ENCODE results near the gene NCKAP5L.

NCKAP5L gene

DNA sequence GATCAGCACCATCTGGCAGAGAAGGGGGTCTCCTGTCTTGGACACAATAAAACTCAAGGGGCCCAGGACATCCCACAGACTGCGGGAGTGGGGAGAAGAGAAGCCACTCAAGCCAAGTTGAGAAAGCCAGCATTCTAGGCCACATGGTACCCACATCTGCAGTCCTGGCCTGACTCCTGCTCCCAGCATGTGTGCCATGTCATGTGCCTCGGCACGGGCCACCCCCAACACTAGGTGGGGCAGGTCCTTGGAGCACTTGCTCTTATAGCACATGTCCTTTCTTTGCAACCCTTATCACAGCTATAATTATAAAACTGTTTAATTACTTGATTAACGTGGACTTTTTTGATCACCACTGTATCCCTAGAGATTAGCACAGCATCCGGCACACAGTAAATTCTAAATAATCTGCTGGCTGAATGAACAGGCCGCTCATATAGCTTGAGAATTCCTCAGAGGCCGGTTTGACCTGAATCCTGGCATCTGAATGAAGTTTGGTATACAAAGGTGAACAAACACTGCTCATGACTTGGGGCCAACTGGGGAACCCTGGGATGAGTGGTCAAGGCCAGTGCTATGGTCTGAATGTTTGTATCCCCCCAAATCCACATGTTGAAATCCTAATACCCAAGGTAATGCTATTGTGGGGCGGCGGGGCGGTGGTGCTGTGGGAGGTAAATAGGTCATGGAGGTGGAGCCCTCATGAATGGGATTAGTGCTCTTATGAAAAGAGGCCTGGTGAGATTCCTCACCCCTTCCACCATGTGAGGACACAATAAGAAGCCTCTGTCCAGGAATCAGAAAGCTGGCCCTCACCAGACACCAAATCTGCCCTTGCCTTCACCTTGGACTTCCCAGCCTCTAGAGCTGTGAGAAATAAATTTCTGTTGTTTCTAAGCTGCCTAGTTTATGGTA lies 6.6 kb downstream of the NCKAP5L start:
- no peak for DNase-seq

DNA sequence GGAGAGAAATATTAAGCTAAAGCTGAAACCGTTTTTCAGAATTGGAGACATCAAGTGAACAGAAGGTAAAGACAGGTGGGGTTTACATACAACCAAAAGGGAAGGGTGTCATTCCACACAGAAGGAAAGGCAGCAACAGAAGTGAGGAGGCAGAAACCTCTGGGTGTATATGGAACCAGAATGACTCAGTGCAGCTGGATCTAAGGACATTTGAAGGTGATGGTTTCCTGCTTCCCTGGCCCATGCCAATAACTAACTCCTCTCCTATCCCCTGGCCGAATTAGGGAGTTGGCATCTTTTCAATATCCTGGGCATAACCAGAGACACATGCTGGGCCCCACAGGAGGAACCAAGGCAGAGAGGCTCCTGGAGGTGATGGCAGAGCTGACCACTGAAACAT lies 8.4 kb downstream of the NCKAP5L start:
- DNase-seq = no peak

DNA sequence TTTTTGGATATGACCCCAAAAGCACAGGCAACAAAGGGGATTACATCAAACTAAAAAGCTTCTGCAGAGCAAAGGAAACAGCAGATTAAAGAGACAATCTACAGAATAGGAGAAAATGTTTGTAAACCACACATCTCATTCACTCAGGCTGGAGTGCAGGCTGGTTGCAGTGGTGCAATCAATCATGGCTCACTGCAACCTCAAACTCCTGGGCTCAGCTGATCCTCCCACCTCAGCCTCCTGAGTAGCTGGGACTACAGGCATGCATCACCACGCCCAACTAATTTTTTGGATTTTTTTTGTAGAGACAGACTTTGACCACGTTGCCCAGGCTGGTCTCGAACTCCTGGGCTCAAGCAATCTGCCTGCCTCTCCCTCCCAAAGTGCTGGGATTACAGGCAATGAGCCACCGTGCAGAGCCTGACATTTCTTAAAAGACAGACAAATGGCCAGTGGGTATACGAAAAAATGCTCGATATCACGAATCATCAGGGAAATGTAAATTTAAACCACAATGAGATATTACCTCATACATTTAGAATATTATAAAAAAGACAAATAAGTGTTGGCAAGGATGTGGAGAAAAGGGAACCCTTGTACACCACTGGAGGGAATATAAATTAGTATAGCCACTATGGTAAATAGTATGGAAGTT lies 9.8 kb downstream of the NCKAP5L start:
- no peak for DNase-seq

GRCh38 chr12:49813131-49813530 lies 15.1 kb downstream of the NCKAP5L start:
- DNase-seq = no peak

GRCh38 chr12:49811961-49812401 lies 16.2 kb downstream of the NCKAP5L start:
- no peak for DNase-seq

DNA sequence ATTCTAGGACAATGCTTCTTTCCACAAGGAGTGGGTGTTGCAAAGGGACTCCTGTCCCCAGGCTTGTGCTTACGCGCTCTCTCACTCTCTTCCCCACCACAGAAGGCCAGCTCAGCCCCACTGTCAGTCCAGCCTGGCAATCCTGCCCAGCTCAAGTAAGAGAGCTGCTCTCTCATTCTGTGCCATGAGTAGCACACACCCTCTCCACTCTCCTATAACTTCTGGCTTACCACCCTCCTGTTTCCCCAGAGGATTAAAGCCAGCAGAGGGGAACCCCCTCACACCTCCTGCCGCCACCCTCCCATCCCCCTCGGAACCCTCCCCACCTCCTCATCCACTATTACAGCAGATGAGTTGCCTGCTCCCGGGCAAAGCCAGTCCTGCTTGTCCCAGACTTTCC lies 17.1 kb downstream of the NCKAP5L start:
- DNase-seq = no peak

DNA sequence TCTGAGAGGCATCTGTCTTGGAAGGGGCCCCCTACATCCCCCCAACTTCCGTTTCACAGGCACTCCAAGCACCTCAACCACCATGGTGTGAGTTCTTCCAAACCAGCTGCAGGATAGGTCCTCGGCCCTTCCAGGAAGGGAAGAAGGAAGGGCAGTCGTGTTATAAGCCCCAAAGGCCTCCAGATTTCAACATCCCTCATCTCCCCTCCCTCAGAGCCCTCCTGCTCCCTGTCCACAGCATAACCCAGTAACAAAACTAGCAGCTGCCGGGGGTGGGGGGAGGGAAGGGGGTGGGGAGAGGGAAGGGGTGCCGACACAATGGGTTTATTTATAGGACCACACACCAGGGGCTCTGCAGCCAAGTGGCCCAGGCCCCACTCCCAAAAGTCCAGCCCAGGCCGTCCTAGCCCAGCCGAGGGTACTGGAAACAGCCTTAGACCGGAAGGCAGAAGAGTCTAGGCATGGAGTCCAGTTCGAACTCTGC lies 18.3 kb downstream of the NCKAP5L start:
- DNase-seq = no peak

DNA sequence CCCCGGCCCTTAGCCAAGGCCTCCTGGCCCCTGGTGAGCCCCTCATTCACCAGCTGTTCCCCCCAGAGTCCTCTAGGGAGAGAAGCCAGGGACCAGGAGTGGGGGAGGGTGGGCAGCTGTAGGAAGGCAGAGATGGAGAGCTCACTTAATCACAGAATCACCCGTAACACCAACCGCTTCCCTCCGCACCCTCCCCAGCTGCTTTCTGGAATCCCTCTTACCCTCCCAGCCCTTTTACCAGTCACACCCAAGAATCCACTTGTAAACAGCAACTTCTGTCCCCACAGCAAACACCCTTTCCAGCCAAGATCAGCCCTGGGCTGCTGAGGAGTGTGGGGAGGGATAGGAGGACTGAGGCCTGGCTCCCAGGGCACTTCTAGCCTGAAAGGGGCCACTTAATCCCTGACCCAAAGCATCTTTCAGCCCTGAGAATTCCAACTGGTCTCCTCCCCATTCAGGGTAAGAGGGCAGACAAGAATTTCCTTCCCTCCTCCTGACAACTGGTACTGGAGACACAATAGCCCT lies 18.8 kb downstream of the NCKAP5L start:
- DNase-seq = no peak

GRCh38 chr12:49808686-49809380 lies 19.4 kb downstream of the NCKAP5L start:
- no peak for DNase-seq

GRCh38 chr12:49807991-49808580 lies 20.1 kb downstream of the NCKAP5L start:
- no peak for DNase-seq

- no peak for DNase-seq
These were observed 21.3 kb downstream of the NCKAP5L start for GRCh38 chr12:49806877-49807276.

DNA sequence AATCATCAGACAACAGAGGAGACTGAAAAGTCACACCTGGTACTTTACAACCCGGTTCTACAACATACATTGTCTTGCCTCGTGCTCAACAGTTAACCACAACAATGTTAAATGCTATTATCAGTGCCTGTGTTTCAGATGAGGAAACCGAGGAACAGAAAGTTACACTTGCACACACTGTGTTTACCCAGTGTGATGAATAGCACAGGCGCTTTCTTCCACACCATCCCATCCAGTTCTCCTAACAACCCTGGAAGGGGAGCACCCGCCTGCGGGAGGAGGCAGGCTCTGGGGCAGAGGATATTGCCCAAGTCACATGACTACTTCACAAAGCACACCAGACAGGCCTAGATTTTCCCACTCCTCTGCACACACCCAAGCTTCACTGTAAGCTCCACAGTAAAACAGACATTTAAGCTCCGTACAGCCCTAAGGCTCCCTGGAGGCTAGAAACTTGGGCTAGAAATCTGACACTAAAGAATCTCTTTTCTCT lies 21.8 kb downstream of the NCKAP5L start:
- DNase-seq = no peak

DNA sequence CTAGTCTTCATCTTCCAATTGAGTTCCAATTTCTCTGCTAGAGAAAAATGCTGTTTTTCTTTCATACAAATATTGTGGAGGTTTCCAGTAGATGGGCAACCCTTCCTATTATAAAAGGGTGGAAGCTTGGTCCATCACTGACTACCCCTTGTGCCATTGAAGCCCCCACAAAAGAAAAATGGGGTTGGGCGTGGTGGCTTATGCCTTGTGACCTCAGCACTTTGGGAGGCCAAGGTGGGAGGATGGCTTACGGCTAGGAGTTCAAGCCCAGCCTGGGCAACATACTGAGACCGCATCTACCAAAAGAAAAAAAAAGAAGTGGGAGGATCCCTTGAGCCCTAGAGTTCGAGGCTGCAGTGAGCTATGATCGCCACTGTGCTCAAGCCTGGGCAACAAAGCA lies 22.8 kb downstream of the NCKAP5L start:
- no peak for DNase-seq

DNA sequence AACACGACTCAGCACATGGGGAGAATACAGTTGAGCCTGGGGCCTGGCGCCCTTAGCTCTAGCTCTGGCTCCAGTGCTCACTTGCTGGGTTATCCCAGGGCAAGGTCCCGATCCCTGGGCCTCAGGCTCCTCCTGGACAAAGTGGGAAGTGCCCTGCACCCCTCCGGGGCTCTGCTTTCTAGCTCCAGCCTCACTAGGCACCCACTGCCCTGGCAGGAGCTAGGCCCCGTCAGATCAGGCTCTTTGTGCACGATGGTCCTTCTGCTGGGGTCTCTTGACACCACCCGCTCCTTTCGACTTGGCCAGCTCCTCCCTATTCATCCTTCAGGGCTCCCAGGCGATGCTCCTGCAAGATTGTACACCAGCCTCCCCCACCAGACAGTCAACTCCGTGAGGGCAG lies 23.4 kb downstream of the NCKAP5L start:
- no peak for DNase-seq

- no peak for DNase-seq
These were observed 24.3 kb downstream of the NCKAP5L start for GRCh38 chr12:49803693-49804450.

DNA sequence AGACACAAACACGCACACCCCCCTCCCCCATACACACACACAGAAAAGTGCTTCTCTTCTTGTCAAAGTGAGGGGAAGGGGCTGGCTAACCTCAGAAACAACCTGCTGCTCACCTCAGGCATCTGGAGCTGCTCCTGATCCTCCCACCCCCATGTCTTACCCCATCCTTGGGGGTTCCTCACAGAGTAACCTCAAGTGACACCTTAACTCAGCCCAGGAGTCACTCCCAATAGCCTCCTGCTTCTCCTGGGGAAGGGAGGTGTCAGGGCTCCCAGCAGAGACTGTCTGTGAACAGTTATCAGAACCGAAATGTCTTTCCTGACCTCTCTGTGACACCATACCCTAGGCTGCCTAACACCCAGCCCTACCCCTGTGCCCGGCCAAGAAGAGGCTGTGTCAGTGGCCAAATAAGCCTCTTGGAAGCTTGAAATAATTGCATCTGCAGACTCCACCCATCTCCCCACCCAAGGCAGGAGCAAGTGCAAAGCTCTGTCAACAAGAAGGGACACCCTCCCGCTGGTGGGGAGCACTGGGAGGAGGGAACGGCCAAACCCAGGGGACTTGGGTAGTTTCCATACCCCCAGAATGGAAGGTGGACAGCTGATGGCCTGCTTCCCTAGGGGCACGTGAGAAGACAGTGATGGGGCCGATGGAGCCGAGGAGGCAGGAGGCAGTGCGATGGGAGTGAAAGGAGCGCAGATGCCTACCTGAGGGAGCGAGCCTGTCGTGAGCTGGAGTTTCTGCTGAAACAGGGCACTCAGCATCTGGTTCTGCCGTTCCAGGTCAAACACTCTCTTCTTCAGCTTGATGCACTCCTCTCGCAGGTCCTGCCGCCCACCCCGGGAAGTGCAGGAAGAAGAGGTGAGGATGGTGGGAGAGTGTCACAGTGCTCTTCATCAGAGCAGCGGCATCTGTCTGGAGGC lies 26.8 kb downstream of the NCKAP5L start:
- DNase-seq = no peak

GRCh38 chr12:49800421-49801140 lies 27.6 kb downstream of the NCKAP5L start:
- DNase-seq = no peak

GRCh38 chr12:49798934-49799333 lies 29.3 kb downstream of the NCKAP5L start:
- DNase-seq = no peak

- no peak for DNase-seq
These were observed 30.0 kb downstream of the NCKAP5L start for GRCh38 chr12:49798248-49798647.

GRCh38 chr12:49797449-49797776 lies 30.8 kb downstream of the NCKAP5L start:
- no peak for DNase-seq

Data from CD4-positive, alpha-beta T cell treated with Interleukin-21 for 1 hour (primary cell).